Left ventricle myocardium inferior (tissue), 1 donor: ENCODE measurements around the gene EIF4E. TPM values are rescaled to one million over a fixed set of nuclear protein-coding genes. Genes with fewer than 3 reads are reported as not detected.
"Not testable (repeated sequence)": the region's sequence is repeated elsewhere in the genome, so short reads cannot be mapped to it uniquely, and the experiment has no call there.

Source experiments
- DNase-seq: peaks from one replicate; pipeline ENCODE4 v3.0.0-alpha.2; 2020
- H3K27ac ChIP-seq: fragments of 200-600 bp; replicated peaks from 2 replicates; pipeline ENCODE4 v1.8.0; 2021
- H3K27me3 ChIP-seq: fragments of 200-600 bp; 2 replicates; pipeline ENCODE4 v1.8.0; 2021; ENCODE audit warnings: low read depth
- H3K36me3 ChIP-seq: fragments of 200-600 bp; 2 replicates; pipeline ENCODE4 v1.8.0; 2021
- H3K4me1 ChIP-seq: fragments of 200-600 bp; 2 replicates; pipeline ENCODE4 v1.8.0; 2021
- H3K4me3 ChIP-seq: fragments of 200-600 bp; 2 replicates; pipeline ENCODE4 v1.8.0; 2021; ENCODE audit warnings: mild to moderate bottlenecking, moderate library complexity
- H3K9me3 ChIP-seq: fragments of 200-600 bp; replicated peaks from 2 replicates; pipeline ENCODE4 v1.8.0; 2021
- intact Hi-C: fragments of 100-400 bp; cut with micrococcal nuclease; formaldehyde crosslinking; loops from one replicate; pipeline ENCODE4 v1.11.0; 2022
- total RNA-seq: library from RNA; stranded (reverse); fragmentation: NEBNext Ultra II Directional; extraction: Animal tissue kit (Norgen Biotek cat#: 25700); gene quantifications from one replicate; pipeline ENCODE4 v1.2.1, GENCODE V29; 2021
- TF ChIP-seq, protein P1 (sequence below): fragments of 200-600 bp; IDR thresholded peaks from 2 replicates; pipeline ENCODE4 v1.8.0; 2021; ENCODE audit warnings: antibody characterized with exemption, mild to moderate bottlenecking, borderline replicate concordance
- donor health status: DM: no; HTN: yes; CAD: no; lungs with severe emphysema.

Gene EIF4E
- total RNA-seq, 1 donor from 2014 or later: 56.1 TPM

DNA sequence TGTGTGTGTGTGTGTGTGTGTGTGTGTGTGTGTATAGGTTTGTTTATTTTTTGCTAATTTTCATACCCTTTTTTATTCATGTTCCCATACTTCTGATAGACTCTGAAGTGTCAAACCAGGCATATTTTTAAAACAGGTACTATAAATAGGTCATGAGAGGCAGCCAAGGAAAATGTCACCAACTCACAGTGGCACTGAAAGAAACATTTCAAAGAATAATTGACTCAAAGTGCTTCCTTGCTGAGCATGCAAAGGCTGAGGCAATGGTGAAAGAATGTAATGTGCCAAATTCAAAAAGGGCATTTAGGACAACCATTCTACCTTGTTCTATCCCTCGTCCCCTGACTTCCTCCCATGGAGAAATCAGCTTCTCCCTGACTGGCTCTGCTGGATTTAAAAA, 95.5 kb downstream of the EIF4E start:
- H3K27ac ChIP-seq: peak overlapping the region; percentile 82
- TF ChIP-seq, protein P1, sequence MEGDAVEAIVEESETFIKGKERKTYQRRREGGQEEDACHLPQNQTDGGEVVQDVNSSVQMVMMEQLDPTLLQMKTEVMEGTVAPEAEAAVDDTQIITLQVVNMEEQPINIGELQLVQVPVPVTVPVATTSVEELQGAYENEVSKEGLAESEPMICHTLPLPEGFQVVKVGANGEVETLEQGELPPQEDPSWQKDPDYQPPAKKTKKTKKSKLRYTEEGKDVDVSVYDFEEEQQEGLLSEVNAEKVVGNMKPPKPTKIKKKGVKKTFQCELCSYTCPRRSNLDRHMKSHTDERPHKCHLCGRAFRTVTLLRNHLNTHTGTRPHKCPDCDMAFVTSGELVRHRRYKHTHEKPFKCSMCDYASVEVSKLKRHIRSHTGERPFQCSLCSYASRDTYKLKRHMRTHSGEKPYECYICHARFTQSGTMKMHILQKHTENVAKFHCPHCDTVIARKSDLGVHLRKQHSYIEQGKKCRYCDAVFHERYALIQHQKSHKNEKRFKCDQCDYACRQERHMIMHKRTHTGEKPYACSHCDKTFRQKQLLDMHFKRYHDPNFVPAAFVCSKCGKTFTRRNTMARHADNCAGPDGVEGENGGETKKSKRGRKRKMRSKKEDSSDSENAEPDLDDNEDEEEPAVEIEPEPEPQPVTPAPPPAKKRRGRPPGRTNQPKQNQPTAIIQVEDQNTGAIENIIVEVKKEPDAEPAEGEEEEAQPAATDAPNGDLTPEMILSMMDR: no peak
- DNase-seq: no peak
- no peaks in the 10 kb centered on the region for H3K27me3 ChIP-seq
- peaks cover 17% of the 10 kb centered on the region for H3K4me1 ChIP-seq
- intact Hi-C loops: no loop called here
- H3K36me3 ChIP-seq: no peaks in the 10 kb centered on the region
- H3K9me3 ChIP-seq: no peaks in the 10 kb centered on the region
- no peak overlapping the region for H3K4me3 ChIP-seq

DNA sequence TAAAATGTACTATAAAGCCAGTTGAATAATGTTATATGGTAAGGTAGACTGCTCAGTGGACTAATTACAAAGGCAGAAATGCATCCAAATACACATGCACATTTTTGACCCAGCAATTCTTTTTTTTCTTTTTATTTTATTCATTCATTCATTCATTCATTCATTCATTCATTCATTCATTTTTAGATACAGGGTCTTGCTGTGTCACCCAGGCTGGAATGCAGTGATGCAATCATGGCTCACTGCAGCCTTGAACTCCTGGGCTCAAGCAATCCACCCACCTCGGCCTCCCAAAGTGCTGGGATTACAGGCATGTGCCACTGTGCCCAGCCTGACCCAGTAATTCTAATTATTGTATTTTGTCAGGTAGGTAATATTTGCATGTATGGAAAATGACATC, 97.9 kb downstream of the EIF4E start:
- H3K27me3 ChIP-seq, DNase-seq, intact Hi-C loops: not testable (repeated sequence)

More for the DNA sequence above, 97.9 kb downstream of the EIF4E start:
- not testable (repeated sequence) for H3K36me3 ChIP-seq, H3K4me3 ChIP-seq, H3K9me3 ChIP-seq, H3K27ac ChIP-seq
- peaks cover 12% of the 10 kb centered on the region for H3K4me1 ChIP-seq

Other genes starting within 250 kb of the EIF4E start
- 50.8 TPM for gene METAP1, start 66.6 kb upstream of the EIF4E start, total RNA-seq
- 179 TPM for gene ADH5, start 159.7 kb upstream of the EIF4E start, total RNA-seq
- gene ADH4, start 215.2 kb upstream of the EIF4E start, total RNA-seq: not detected